ENCODE data around the gene ZCCHC2. TPM values are rescaled to one million over a fixed set of nuclear protein-coding genes. Genes with fewer than 3 reads are reported as not detected.

The ZCCHC2 gene
- total RNA-seq, 1 donor from 2014 or later: 18.3 TPM

DNA sequence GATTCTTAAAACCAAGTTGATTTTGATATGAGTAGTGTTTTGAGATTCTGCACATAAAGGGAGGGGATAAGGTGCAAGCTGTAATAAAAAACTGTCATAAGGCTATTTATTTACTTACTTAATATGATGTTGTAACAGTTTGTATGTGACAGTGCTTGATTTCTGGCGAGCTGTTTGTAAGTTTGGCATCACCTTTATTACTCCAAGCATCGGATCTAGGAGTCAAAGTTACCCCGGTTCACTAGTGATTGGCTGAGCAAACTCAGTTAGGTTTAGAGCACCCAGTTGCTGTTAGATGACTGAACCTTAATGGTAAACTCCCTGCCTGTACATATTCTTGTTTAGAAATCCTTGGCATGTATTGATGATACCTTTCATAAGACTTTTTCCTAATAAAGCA is 16.1 kb downstream of the ZCCHC2 start:
- DNase-seq (ENCODE audit: low spot score in 2 of 2, unreplicated experiment in 2 of 2): no peak
- Mint-ChIP-seq H3K9me3 (no peaks in the 10 kb centered on the region), H3K4me3 (no peak overlapping the region), H3K4me1 (no peaks in the 10 kb centered on the region), H3K27ac (no peak overlapping the region), H3K36me3 (peaks cover 13% of the 10 kb centered on the region), H3K27me3 (ENCODE audit: low read depth) (no peaks in the 10 kb centered on the region)
- TF ChIP-seq CTCF (IDR thresholded peaks at IDR 0.05; ENCODE audit: unreplicated experiment): no peak

GRCh38 chr18:62539284-62540165 is 16.7 kb downstream of the ZCCHC2 start:
- Mint-ChIP-seq H3K4me1 (no peaks in the 10 kb centered on the region), H3K9me3 (no peaks in the 10 kb centered on the region), H3K36me3 (peaks cover 16% of the 10 kb centered on the region), H3K27me3 (ENCODE audit: low read depth) (no peaks in the 10 kb centered on the region), H3K27ac (no peak overlapping the region), H3K4me3 (no peak overlapping the region)
- no peak for TF ChIP-seq CTCF (IDR thresholded peaks at IDR 0.05; ENCODE audit: unreplicated experiment)
- DNase-seq (ENCODE audit: low spot score in 2 of 2, unreplicated experiment in 2 of 2): no peak

DNA sequence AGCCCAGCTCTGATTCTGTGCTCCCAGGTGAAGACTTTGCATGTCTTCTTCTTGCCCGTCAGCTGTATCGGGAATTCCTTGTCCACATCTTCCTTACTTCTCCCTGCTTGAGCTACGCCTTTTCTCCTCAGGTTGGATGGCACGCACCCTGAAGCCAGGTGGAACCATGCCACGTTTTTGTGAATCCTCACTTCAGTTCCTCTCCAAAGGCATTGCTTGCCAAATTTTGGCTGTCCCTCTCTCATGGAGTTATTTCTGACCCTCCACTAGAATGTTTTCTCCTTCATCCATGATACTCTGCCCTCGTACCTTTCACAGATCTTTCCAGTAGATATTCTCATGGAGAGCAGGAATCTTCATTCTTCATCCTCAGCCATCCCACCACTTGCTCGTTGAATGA is 20.2 kb downstream of the ZCCHC2 start:
- H3K36me3 Mint-ChIP-seq: peaks cover 24% of the 10 kb centered on the region
- H3K27ac Mint-ChIP-seq: no peak overlapping the region

GRCh38 chr18:62545098-62545497 is 22.3 kb downstream of the ZCCHC2 start:
- Mint-ChIP-seq H3K27me3 (ENCODE audit: low read depth) (no peaks in the 10 kb centered on the region), H3K27ac (no peak overlapping the region), H3K36me3 (peaks cover 25% of the 10 kb centered on the region), H3K9me3 (no peaks in the 10 kb centered on the region), H3K4me1 (no peaks in the 10 kb centered on the region), H3K4me3 (no peak overlapping the region)
- DNase-seq (ENCODE audit: low spot score in 2 of 2, unreplicated experiment in 2 of 2): no peak
- no peak for TF ChIP-seq CTCF (IDR thresholded peaks at IDR 0.05; ENCODE audit: unreplicated experiment)

More for the DNA sequence above, 20.2 kb downstream of the ZCCHC2 start:
- no peaks in the 10 kb centered on the region for H3K27me3 Mint-ChIP-seq (ENCODE audit: low read depth)
- no peak overlapping the region for H3K4me3 Mint-ChIP-seq
- no peaks in the 10 kb centered on the region for H3K9me3 Mint-ChIP-seq
- H3K4me1 Mint-ChIP-seq: no peaks in the 10 kb centered on the region
- DNase-seq (ENCODE audit: low spot score in 2 of 2, unreplicated experiment in 2 of 2): no peak
- no peak for TF ChIP-seq CTCF (IDR thresholded peaks at IDR 0.05; ENCODE audit: unreplicated experiment)

DNA sequence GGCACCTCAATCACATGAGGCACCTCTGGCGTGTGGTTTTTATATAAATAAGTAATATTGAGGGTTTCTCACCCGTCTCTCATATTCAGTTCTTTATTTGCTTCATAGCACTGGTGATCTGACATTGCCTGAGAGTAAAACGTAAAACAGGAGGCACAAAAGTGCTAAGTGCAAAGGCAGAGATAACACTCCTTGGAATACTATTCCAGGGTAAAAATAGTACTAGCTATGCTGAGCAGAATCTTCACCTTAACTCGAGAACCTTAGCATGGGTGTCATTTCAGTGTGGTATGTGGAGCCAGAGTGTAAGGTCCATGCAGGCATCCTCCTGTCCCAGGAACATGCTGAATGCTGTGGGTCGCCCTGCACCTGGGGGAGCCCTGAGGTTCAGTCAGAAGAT is 26.9 kb downstream of the ZCCHC2 start:
- Mint-ChIP-seq H3K27ac (no peak overlapping the region), H3K36me3 (peaks cover 31% of the 10 kb centered on the region), H3K4me1 (no peaks in the 10 kb centered on the region), H3K4me3 (no peak overlapping the region), H3K9me3 (no peaks in the 10 kb centered on the region), H3K27me3 (ENCODE audit: low read depth) (no peaks in the 10 kb centered on the region)
- DNase-seq (ENCODE audit: low spot score in 2 of 2, unreplicated experiment in 2 of 2): no peak
- no peak for TF ChIP-seq CTCF (IDR thresholded peaks at IDR 0.05; ENCODE audit: unreplicated experiment)
